Measurements from ENCODE around the gene ROMO1.

ROMO1 gene

GRCh38 chr20:35663516-35664465 is 35.4 kb upstream of the ROMO1 start (continued):
- TF ChIP-seq PRDM10 (tag by site-specific recombination; IDR thresholded peaks at IDR 0.05): no peak
- no peak for TF ChIP-seq HIC1 (tag by site-specific recombination; IDR thresholded peaks at IDR 0.05)
- TF ChIP-seq ZNF248 (tag by site-specific recombination; IDR thresholded peaks at IDR 0.05): no peak
- no peak; the same call in 1 of the 2 replicates for TF ChIP-seq OVOL3 (tag by site-specific recombination; IDR thresholded peaks at IDR 0.05)
- TF ChIP-seq ZNF623 (tag by site-specific recombination; IDR thresholded peaks at IDR 0.05): no peak
- no peak for TF ChIP-seq ZNF10 (tag by site-specific recombination; IDR thresholded peaks at IDR 0.05)
- no peak for TF ChIP-seq ZNF37A (tag by site-specific recombination; IDR thresholded peaks at IDR 0.05)
- peak; percentile 67; the same call in 1 of the 2 replicates for TF ChIP-seq KLF9 (tag by site-specific recombination; IDR thresholded peaks at IDR 0.05; ENCODE audit: low read depth)
- no peak for TF ChIP-seq ZNF404 (tag by site-specific recombination; IDR thresholded peaks at IDR 0.05)
- TF ChIP-seq ZFHX2 (tag by site-specific recombination; conservative IDR thresholded peaks at IDR 0.05): peak; percentile 78
- no peak for TF ChIP-seq ZNF654 (tag by site-specific recombination; IDR thresholded peaks at IDR 0.05; ENCODE audit: low read depth)
- no peak for TF ChIP-seq ZNF776 (tag by site-specific recombination; IDR thresholded peaks at IDR 0.05; ENCODE audit: borderline replicate concordance)
- no peak for TF ChIP-seq ZNF521 (tag by site-specific recombination; IDR thresholded peaks at IDR 0.05)
- TF ChIP-seq, protein P1, sequence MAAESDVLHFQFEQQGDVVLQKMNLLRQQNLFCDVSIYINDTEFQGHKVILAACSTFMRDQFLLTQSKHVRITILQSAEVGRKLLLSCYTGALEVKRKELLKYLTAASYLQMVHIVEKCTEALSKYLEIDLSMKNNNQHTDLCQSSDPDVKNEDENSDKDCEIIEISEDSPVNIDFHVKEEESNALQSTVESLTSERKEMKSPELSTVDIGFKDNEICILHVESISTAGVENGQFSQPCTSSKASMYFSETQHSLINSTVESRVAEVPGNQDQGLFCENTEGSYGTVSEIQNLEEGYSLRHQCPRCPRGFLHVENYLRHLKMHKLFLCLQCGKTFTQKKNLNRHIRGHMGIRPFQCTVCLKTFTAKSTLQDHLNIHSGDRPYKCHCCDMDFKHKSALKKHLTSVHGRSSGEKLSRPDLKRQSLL (tag by site-specific recombination; IDR thresholded peaks at IDR 0.05): no peak
- TF ChIP-seq ZNF585B (tag by site-specific recombination; IDR thresholded peaks at IDR 0.05): no peak
- TF ChIP-seq ZNF416 (tag by site-specific recombination; IDR thresholded peaks at IDR 0.05): no peak
- no peak for TF ChIP-seq ZNF184 (tag by site-specific recombination; IDR thresholded peaks at IDR 0.05)
- TF ChIP-seq ZNF747 (tag by site-specific recombination; IDR thresholded peaks at IDR 0.05): no peak
- no peak for TF ChIP-seq ZNF138 (tag by site-specific recombination; IDR thresholded peaks at IDR 0.05; ENCODE audit: borderline replicate concordance)
- peak; percentile 56 for TF ChIP-seq SP2 (tag by site-specific recombination; IDR thresholded peaks at IDR 0.05)
- no peak for TF ChIP-seq ZNF133 (tag by site-specific recombination; IDR thresholded peaks at IDR 0.05)
- TF ChIP-seq PATZ1 (tag by site-specific recombination; IDR thresholded peaks at IDR 0.05): peak; percentile 52; the same call in 1 of the 2 replicates
- peak; percentile 84 for TF ChIP-seq EGR2 (tag by site-specific recombination; IDR thresholded peaks at IDR 0.05; ENCODE audit: low read depth)
- no peak for TF ChIP-seq MZF1 (tag by site-specific recombination; IDR thresholded peaks at IDR 0.05; ENCODE audit: borderline replicate concordance)
- peak; percentile 73 for TF ChIP-seq ZNF335 (tag by site-specific recombination; conservative IDR thresholded peaks at IDR 0.05)
- TF ChIP-seq ZNF529 (tag by site-specific recombination; IDR thresholded peaks at IDR 0.05; ENCODE audit: insufficient replicate concordance): no peak
- no peak for TF ChIP-seq ZBTB10 (tag by site-specific recombination; IDR thresholded peaks at IDR 0.05)
- no peak for TF ChIP-seq ZNF514 (tag by site-specific recombination; IDR thresholded peaks at IDR 0.05)
